DND-41 (cell line): ENCODE results near the gene ARHGEF3.

ENCODE experiments used
- EZH2 ChIP-seq: IDR thresholded peaks from 3 replicates; pipeline ENCODE4 v1.6.1; 2012; ENCODE audit warnings: borderline replicate concordance, low read depth, mild to moderate bottlenecking, moderate library complexity, low read length, inconsistent platforms; ENCODE audit not compliant: severe bottlenecking
- TF ChIP-seq, protein P1 (sequence below): IDR thresholded peaks from 2 replicates; pipeline ENCODE4 v1.5.1; 2012; ENCODE audit warnings: borderline replicate concordance, low read length, moderate library complexity, mild to moderate bottlenecking; ENCODE audit not compliant: poor library complexity, severe bottlenecking; ENCODE audit errors: extremely low read depth

DNA sequence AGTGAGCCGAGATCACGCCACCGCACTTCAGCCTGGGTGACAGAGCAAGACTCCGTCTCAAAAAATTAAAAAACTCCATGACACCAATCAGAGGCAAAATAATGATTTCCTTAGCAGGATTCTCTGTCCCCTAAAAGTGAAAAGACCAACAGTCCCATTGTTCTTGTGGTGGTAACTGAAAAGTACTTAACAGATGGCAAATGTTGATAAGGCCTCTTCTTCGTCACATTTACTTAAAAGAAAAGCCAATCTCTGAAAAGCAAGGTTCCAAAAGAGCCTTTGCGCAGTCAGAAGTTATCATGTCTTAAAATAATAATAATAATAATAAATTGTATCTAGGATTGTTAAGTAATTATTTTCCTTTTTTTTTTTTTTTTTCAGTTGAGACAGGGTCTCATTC is 62.7 kb downstream of the ARHGEF3 start:
- no peak for TF ChIP-seq EZH2
- TF ChIP-seq, protein P1, sequence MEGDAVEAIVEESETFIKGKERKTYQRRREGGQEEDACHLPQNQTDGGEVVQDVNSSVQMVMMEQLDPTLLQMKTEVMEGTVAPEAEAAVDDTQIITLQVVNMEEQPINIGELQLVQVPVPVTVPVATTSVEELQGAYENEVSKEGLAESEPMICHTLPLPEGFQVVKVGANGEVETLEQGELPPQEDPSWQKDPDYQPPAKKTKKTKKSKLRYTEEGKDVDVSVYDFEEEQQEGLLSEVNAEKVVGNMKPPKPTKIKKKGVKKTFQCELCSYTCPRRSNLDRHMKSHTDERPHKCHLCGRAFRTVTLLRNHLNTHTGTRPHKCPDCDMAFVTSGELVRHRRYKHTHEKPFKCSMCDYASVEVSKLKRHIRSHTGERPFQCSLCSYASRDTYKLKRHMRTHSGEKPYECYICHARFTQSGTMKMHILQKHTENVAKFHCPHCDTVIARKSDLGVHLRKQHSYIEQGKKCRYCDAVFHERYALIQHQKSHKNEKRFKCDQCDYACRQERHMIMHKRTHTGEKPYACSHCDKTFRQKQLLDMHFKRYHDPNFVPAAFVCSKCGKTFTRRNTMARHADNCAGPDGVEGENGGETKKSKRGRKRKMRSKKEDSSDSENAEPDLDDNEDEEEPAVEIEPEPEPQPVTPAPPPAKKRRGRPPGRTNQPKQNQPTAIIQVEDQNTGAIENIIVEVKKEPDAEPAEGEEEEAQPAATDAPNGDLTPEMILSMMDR, result no peak
